Breast epithelium (tissue), 4 donors: ENCODE measurements around the gene CFAP43. TPM values are rescaled to one million over a fixed set of nuclear protein-coding genes. Genes with fewer than 3 reads are reported as not detected.
"Not testable (repeated sequence)": the region's sequence is repeated elsewhere in the genome, so short reads cannot be mapped to it uniquely, and the experiment has no call there.

Experiments
- DNase-seq, 2 donors: peaks; one replicate each; pipeline ENCODE4 v3.0.0-alpha.2; 2019; ENCODE audit warnings: low spot score in 2 of 2
- H3K27ac ChIP-seq, 2 donors: fragments of 200-600 bp; sonication (generic) in 1 of 2; one replicate each; pipeline ENCODE4 v1.5.1; 2016 to 2019; ENCODE audit warnings: mild to moderate bottlenecking in 1 of 2
- H3K27me3 ChIP-seq, 2 donors: fragments of 200-600 bp; sonication (generic) in 1 of 2; one replicate each; pipeline versions ENCODE4 v1.5.1 to v1.6.0; 2017 to 2019; ENCODE audit warnings: control low read depth in 1 of 2, mild to moderate bottlenecking in 1 of 2
- H3K36me3 ChIP-seq: fragments of 200-600 bp; one replicate; pipeline ENCODE4 v1.5.1; 2019
- H3K4me1 ChIP-seq, 2 donors: fragments of 200-600 bp; sonication (generic); one replicate each; pipeline ENCODE4 v1.5.1; 2016 to 2019; ENCODE audit warnings: control low read depth in 1 of 2
- H3K4me3 ChIP-seq, 3 donors: fragments of 200-600 bp; sonication (generic); 1 replicate in 2 of 3; 2 replicates in 1 of 3; pipeline ENCODE4 v1.5.1; 2016 to 2019; ENCODE audit warnings: mild to moderate bottlenecking in 3 of 3, moderate library complexity in 2 of 3
- H3K9me3 ChIP-seq, 2 donors: fragments of 200-600 bp; sonication (generic) in 1 of 2; one replicate each; pipeline ENCODE4 v1.5.1; 2016 to 2019; ENCODE audit warnings: control low read depth in 1 of 2
- CTCF ChIP-seq, 3 donors: fragments of 450-650 bp; IDR thresholded peaks; one replicate each; pipeline ENCODE4 v1.5.1; 2016 to 2017; ENCODE audit warnings: antibody characterized with exemption in 3 of 3, mild to moderate bottlenecking in 3 of 3, moderate library complexity in 3 of 3
- POLR2A ChIP-seq: fragments of 450-650 bp; IDR thresholded peaks from one replicate; pipeline ENCODE4 v1.6.1; 2016; ENCODE audit warnings: antibody characterized with exemption, mild to moderate bottlenecking, moderate library complexity
- POLR2AphosphoS5 ChIP-seq, 3 donors: sonication (generic); formaldehyde crosslinking; IDR thresholded peaks; one replicate each; pipeline ENCODE4 v1.6.1; 2017; ENCODE audit warnings: antibody characterized with exemption in 3 of 3
- intact Hi-C: fragments of 100-400 bp; cut with DNase I; formaldehyde crosslinking; loops from one replicate; pipeline ENCODE4 v1.15.1; 2023; ENCODE audit warnings: low total_unique reads
- total RNA-seq, 3 donors: library from RNA; depleted of rRNA; stranded (reverse); fragments of >200 nt; gene quantifications; one replicate each; pipeline ENCODE4 v1.1.0, GENCODE V29; 2016

Gene CFAP43
- total RNA-seq, 3 donors from 2014 or later = 0.32 to 8.5 (median 3.9) TPM

- Histone ChIP-seq H3K4me1 (no peaks in the 10 kb centered on the region), H3K27me3 (no peaks in the 10 kb centered on the region), H3K9me3 (no peaks in the 10 kb centered on the region), H3K27ac (no peak overlapping the region), H3K4me3 (no peak overlapping the region), H3K36me3 (no peaks in the 10 kb centered on the region)
- DNase-seq = no peak
- intact Hi-C loops = no loop called here
- TF ChIP-seq POLR2AphosphoS5 (IDR thresholded peaks at IDR 0.05) = no peak
- no peak for TF ChIP-seq POLR2A
- no peak for TF ChIP-seq CTCF (IDR thresholded peaks at IDR 0.05)
These were observed 36.5 kb downstream of the CFAP43 start for GRCh38 chr10:104195706-104196105.

- Histone ChIP-seq H3K4me3 (no peak overlapping the region), H3K27ac (no peak overlapping the region), H3K9me3 (no peaks in the 10 kb centered on the region), H3K27me3 (no peaks in the 10 kb centered on the region), H3K4me1 (no peaks in the 10 kb centered on the region), H3K36me3 (no peaks in the 10 kb centered on the region)
- intact Hi-C loops = no loop called here
- TF ChIP-seq POLR2A = no peak
- no peak for TF ChIP-seq POLR2AphosphoS5 (IDR thresholded peaks at IDR 0.05)
- TF ChIP-seq CTCF (IDR thresholded peaks at IDR 0.05) = no peak
- DNase-seq = no peak
These were observed 38.4 kb downstream of the CFAP43 start for GRCh38 chr10:104193787-104194186.

- DNase-seq = no peak
- Histone ChIP-seq H3K4me3 (no peak overlapping the region), H3K36me3 (no peaks in the 10 kb centered on the region), H3K4me1 (no peaks in the 10 kb centered on the region), H3K27me3 (no peaks in the 10 kb centered on the region), H3K27ac (no peak overlapping the region), H3K9me3 (no peaks in the 10 kb centered on the region)
- TF ChIP-seq POLR2A = no peak
- no peak for TF ChIP-seq POLR2AphosphoS5 (IDR thresholded peaks at IDR 0.05)
- TF ChIP-seq CTCF (IDR thresholded peaks at IDR 0.05) = no peak
- intact Hi-C loops = no loop called here
These were observed 41.5 kb downstream of the CFAP43 start for GRCh38 chr10:104190695-104191094.

- Histone ChIP-seq H3K9me3 (no peaks in the 10 kb centered on the region), H3K4me1 (no peaks in the 10 kb centered on the region), H3K4me3 (no peak overlapping the region), H3K27me3 (no peaks in the 10 kb centered on the region), H3K36me3 (no peaks in the 10 kb centered on the region), H3K27ac (no peak overlapping the region)
- TF ChIP-seq POLR2AphosphoS5 (IDR thresholded peaks at IDR 0.05) (no peak), POLR2A (no peak), CTCF (IDR thresholded peaks at IDR 0.05) (no peak)
- DNase-seq = no peak
- intact Hi-C loops = no loop called here
These were observed 48.5 kb downstream of the CFAP43 start for GRCh38 chr10:104183682-104184081.

GRCh38 chr10:104174136-104174535 lies 58.0 kb downstream of the CFAP43 start:
- H3K4me1 ChIP-seq, intact Hi-C loops, H3K4me3 ChIP-seq, H3K9me3 ChIP-seq, H3K27ac ChIP-seq, DNase-seq, H3K27me3 ChIP-seq, H3K36me3 ChIP-seq: not testable (repeated sequence)

GRCh38 chr10:104170610-104171254 lies 61.4 kb downstream of the CFAP43 start:
- intact Hi-C loops = no loop called here
- H3K27me3 ChIP-seq = no peaks in the 10 kb centered on the region
- no peaks in the 10 kb centered on the region for H3K9me3 ChIP-seq
- DNase-seq = no peak
- no peaks in the 10 kb centered on the region for H3K36me3 ChIP-seq
- H3K27ac ChIP-seq = no peak overlapping the region
- no peak overlapping the region for H3K4me3 ChIP-seq
- TF ChIP-seq POLR2AphosphoS5 (IDR thresholded peaks at IDR 0.05) (no peak), POLR2A (no peak), CTCF (IDR thresholded peaks at IDR 0.05) (no peak)
- no peaks in the 10 kb centered on the region for H3K4me1 ChIP-seq
